HEK293 (cell line): Measurements from ENCODE around the gene IFIT5.
"Not testable (repeated sequence)": the region's sequence is repeated elsewhere in the genome, so short reads cannot be mapped to it uniquely, and the experiment has no call there.

Source experiments
- CTCF ChIA-PET: fragments of 350-600 bp; formaldehyde crosslinking; extraction: SDS; loops from one replicate; lab custom pipeline; 2021; ENCODE audit warnings: antibody characterized with exemption; lab: Yijun Ruan, JAX
- POLR2A ChIA-PET: fragments of 300-600 bp; formaldehyde crosslinking; extraction: SDS; loops from one replicate; lab custom pipeline; 2020; ENCODE audit warnings: antibody characterized with exemption, inconsistent platforms; lab: Yijun Ruan, JAX
- H3K27ac ChIP-seq: fragments of 200-500 bp; sonication (Bioruptor generic); 2 replicates; pipeline ENCODE4 v1.5.1; 2014; ENCODE audit warnings: low read depth, low read length, control low read depth, inconsistent platforms; ENCODE audit errors: extremely low read depth
- H3K36me3 ChIP-seq, 2 experiments: fragments of 200-500 bp in 1 of 2; sonication (Bioruptor generic) in 1 of 2; 1 replicate in 1 of 2; 2 replicates in 1 of 2; pipeline ENCODE4 v1.5.1; 2014 to 2017; ENCODE audit warnings: inconsistent platforms in 2 of 2, low read length in 2 of 2; ENCODE audit not compliant: control insufficient read depth in 2 of 2, insufficient read depth in 1 of 2
- H3K4me1 ChIP-seq: fragments of 200-500 bp; sonication (Bioruptor generic); 2 replicates; pipeline ENCODE4 v1.5.1; 2014; ENCODE audit warnings: mild to moderate bottlenecking, low read length, inconsistent platforms; ENCODE audit not compliant: control insufficient read depth, insufficient read depth
- H3K4me3 ChIP-seq: 2 replicates; pipeline ENCODE4 v1.5.1; 2011; ENCODE audit warnings: low read depth, mild to moderate bottlenecking, control low read depth, low read length, moderate library complexity
- H3K9me3 ChIP-seq: fragments of 200-500 bp; sonication (Bioruptor generic); 2 replicates; pipeline ENCODE4 v1.5.1; 2014; ENCODE audit warnings: low read depth, low read length, inconsistent platforms; ENCODE audit not compliant: control insufficient read depth, insufficient read depth
- AEBP2 ChIP-seq: fragments of 450-650 bp; formaldehyde crosslinking; IDR thresholded peaks from 2 replicates; pipeline ENCODE4 v1.5.1; 2016; ENCODE audit warnings: missing biosample characterization, missing genetic modification characterization, borderline replicate concordance
- BCL11A ChIP-seq: fragments of 450-650 bp; formaldehyde crosslinking; IDR thresholded peaks from 2 replicates; pipeline ENCODE4 v1.5.1; 2016; ENCODE audit warnings: low read depth, missing biosample characterization, missing genetic modification characterization
- KLF10 ChIP-seq: fragments of 450-650 bp; IDR thresholded peaks from 2 replicates; pipeline ENCODE4 v1.5.1; 2018; ENCODE audit warnings: missing biosample characterization, mild to moderate bottlenecking, missing genetic modification characterization
- KLF16 ChIP-seq: fragments of 450-650 bp; formaldehyde crosslinking; IDR thresholded peaks from 2 replicates; pipeline ENCODE4 v1.5.1; 2017; ENCODE audit warnings: missing biosample characterization, missing genetic modification characterization
- MEIS1 ChIP-seq: sonication (generic); formaldehyde crosslinking; IDR thresholded peaks from 2 replicates; pipeline ENCODE4 v1.8.1; 2022; ENCODE audit warnings: missing genetic modification reagents, mild to moderate bottlenecking, borderline replicate concordance
- MZF1 ChIP-seq: fragments of 450-650 bp; formaldehyde crosslinking; IDR thresholded peaks from 2 replicates; pipeline ENCODE4 v1.5.1; 2017; ENCODE audit warnings: missing biosample characterization, missing genetic modification characterization, borderline replicate concordance
- ZFP37 ChIP-seq: fragments of 450-650 bp; formaldehyde crosslinking; IDR thresholded peaks from 2 replicates; pipeline ENCODE4 v1.5.1; 2016; ENCODE audit warnings: missing biosample characterization, missing genetic modification characterization
- ZNF112 ChIP-seq: fragments of 450-650 bp; formaldehyde crosslinking; IDR thresholded peaks from 2 replicates; pipeline ENCODE4 v1.5.0; 2017; ENCODE audit warnings: missing biosample characterization, missing genetic modification characterization
- ZNF140 ChIP-seq: fragments of 450-650 bp; formaldehyde crosslinking; IDR thresholded peaks from 2 replicates; pipeline ENCODE4 v1.5.1; 2016; ENCODE audit warnings: missing biosample characterization, missing genetic modification characterization
- ZNF211 ChIP-seq: fragments of 450-650 bp; formaldehyde crosslinking; IDR thresholded peaks from 2 replicates; pipeline ENCODE4 v1.5.1; 2016; ENCODE audit warnings: low read depth, missing biosample characterization, missing genetic modification characterization
- ZNF48 ChIP-seq: fragments of 450-650 bp; formaldehyde crosslinking; IDR thresholded peaks from 2 replicates; pipeline ENCODE4 v1.5.1; 2016; ENCODE audit warnings: missing biosample characterization, missing genetic modification characterization
- ZNF518A ChIP-seq: fragments of 450-650 bp; formaldehyde crosslinking; conservative IDR thresholded peaks from 2 replicates; pipeline ENCODE4 v1.5.1; 2016; ENCODE audit warnings: low read depth, missing biosample characterization, missing genetic modification characterization
- ZNF530 ChIP-seq: fragments of 450-650 bp; formaldehyde crosslinking; IDR thresholded peaks from 2 replicates; pipeline ENCODE4 v1.5.1; 2016; ENCODE audit warnings: low read depth, missing biosample characterization, missing genetic modification characterization
- ZNF555 ChIP-seq: fragments of 450-650 bp; formaldehyde crosslinking; conservative IDR thresholded peaks from 2 replicates; pipeline ENCODE4 v1.5.1; 2017; ENCODE audit warnings: missing biosample characterization, mild to moderate bottlenecking, missing genetic modification characterization, inconsistent platforms
- ZNF621 ChIP-seq: fragments of 450-650 bp; formaldehyde crosslinking; IDR thresholded peaks from 2 replicates; pipeline ENCODE4 v1.5.1; 2017; ENCODE audit warnings: missing biosample characterization, missing genetic modification characterization
- ZNF626 ChIP-seq: fragments of 450-650 bp; sonication (Bioruptor Pico); formaldehyde crosslinking; IDR thresholded peaks from 2 replicates; pipeline ENCODE4 v1.5.1; 2018; ENCODE audit warnings: missing biosample characterization, missing genetic modification characterization, inconsistent platforms
- ZNF660 ChIP-seq: fragments of 450-650 bp; IDR thresholded peaks from 2 replicates; pipeline ENCODE4 v1.5.1; 2018; ENCODE audit warnings: missing biosample characterization, mild to moderate bottlenecking, missing genetic modification characterization
- ZNF670 ChIP-seq: fragments of 450-650 bp; formaldehyde crosslinking; IDR thresholded peaks from 2 replicates; pipeline ENCODE4 v1.5.1; 2016; ENCODE audit warnings: missing biosample characterization, missing genetic modification characterization, low read depth
- ZNF707 ChIP-seq: fragments of 450-650 bp; formaldehyde crosslinking; IDR thresholded peaks from 2 replicates; pipeline ENCODE4 v1.5.1; 2016; ENCODE audit warnings: missing biosample characterization, missing genetic modification characterization
- ZNF768 ChIP-seq: fragments of 450-650 bp; formaldehyde crosslinking; IDR thresholded peaks from 2 replicates; pipeline ENCODE4 v1.5.1; 2018; ENCODE audit warnings: missing biosample characterization, mild to moderate bottlenecking, missing genetic modification characterization
- ZXDB ChIP-seq: fragments of 450-650 bp; formaldehyde crosslinking; IDR thresholded peaks from 2 replicates; pipeline ENCODE4 v1.5.1; 2016; ENCODE audit warnings: missing biosample characterization, missing genetic modification characterization

The IFIT5 gene

GRCh38 chr10:89442289-89442688, 27.9 kb downstream of the IFIT5 start (continued):
- TF ChIP-seq ZFP37 (tag by site-specific recombination) (no peak), ZNF626 (no peak), ZNF660 (no peak), ZNF707 (tag by site-specific recombination) (no peak)

- H3K27ac ChIP-seq, H3K36me3 ChIP-seq, H3K9me3 ChIP-seq, H3K4me3 ChIP-seq, POLR2A ChIA-PET, H3K4me1 ChIP-seq: not testable (repeated sequence)
- CTCF ChIA-PET = interaction anchor here (0.7 to 0.8 kb wide), 2 partner anchors 36 to 457 kb away, joined by 3 read pairs; no protein-coding TSS in a partner anchor
Observed at GRCh38 chr10:89444819-89445218, 30.5 kb downstream of the IFIT5 start.

- Histone ChIP-seq H3K4me3 (no peak overlapping the region), H3K27ac (no peak overlapping the region), H3K4me1 (no peaks in the 10 kb centered on the region), H3K36me3 (no peaks in the 10 kb centered on the region), H3K9me3 (no peaks in the 10 kb centered on the region)
- ChIA-PET CTCF (interaction anchor here (0.5 kb wide), 1 partner anchor 8 kb away, joined by 3 read pairs; no protein-coding TSS in a partner anchor), POLR2A (no interaction called here)
- TF ChIP-seq BCL11A (no peak), MZF1 (no peak), ZNF621 (tag by site-specific recombination) (no peak), ZNF211 (tag by site-specific recombination) (no peak), AEBP2 (tag by site-specific recombination) (no peak), MEIS1 (no peak), ZNF112 (no peak), ZNF768 (tag by site-specific recombination) (no peak), KLF16 (no peak), ZNF530 (tag by site-specific recombination) (no peak), ZNF555 (tag by site-specific recombination) (no peak), ZXDB (tag by site-specific recombination) (no peak), ZNF140 (tag by site-specific recombination) (no peak), ZNF518A (tag by site-specific recombination) (no peak), ZNF48 (tag by site-specific recombination) (no peak), ZNF670 (tag by site-specific recombination) (no peak), KLF10 (tag by site-specific recombination) (no peak)
Observed at GRCh38 chr10:89450901-89451300, 36.5 kb downstream of the IFIT5 start.
